ENCODE results near the gene NUFIP2.

Gene NUFIP2

GRCh38 chr17:29216856-29217255 is 77.1 kb downstream of the NUFIP2 start:
- H3K4me3 ChIP-seq (ENCODE audit: low read depth, low read length) = no peak overlapping the region

GRCh38 chr17:29216181-29216580 is 77.8 kb downstream of the NUFIP2 start:
- H3K4me3 ChIP-seq (ENCODE audit: low read depth, low read length) = no peak overlapping the region
- TF ChIP-seq, protein P1, sequence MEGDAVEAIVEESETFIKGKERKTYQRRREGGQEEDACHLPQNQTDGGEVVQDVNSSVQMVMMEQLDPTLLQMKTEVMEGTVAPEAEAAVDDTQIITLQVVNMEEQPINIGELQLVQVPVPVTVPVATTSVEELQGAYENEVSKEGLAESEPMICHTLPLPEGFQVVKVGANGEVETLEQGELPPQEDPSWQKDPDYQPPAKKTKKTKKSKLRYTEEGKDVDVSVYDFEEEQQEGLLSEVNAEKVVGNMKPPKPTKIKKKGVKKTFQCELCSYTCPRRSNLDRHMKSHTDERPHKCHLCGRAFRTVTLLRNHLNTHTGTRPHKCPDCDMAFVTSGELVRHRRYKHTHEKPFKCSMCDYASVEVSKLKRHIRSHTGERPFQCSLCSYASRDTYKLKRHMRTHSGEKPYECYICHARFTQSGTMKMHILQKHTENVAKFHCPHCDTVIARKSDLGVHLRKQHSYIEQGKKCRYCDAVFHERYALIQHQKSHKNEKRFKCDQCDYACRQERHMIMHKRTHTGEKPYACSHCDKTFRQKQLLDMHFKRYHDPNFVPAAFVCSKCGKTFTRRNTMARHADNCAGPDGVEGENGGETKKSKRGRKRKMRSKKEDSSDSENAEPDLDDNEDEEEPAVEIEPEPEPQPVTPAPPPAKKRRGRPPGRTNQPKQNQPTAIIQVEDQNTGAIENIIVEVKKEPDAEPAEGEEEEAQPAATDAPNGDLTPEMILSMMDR (IDR thresholded peaks at IDR 0.05; ENCODE audit: borderline replicate concordance, insufficient read depth, low read depth, low read length) = no peak

More at GRCh38 chr17:29216856-29217255, 77.1 kb downstream of the NUFIP2 start:
- TF ChIP-seq, protein P1 (IDR thresholded peaks at IDR 0.05; ENCODE audit: borderline replicate concordance, insufficient read depth, low read depth, low read length) = no peak

DNA sequence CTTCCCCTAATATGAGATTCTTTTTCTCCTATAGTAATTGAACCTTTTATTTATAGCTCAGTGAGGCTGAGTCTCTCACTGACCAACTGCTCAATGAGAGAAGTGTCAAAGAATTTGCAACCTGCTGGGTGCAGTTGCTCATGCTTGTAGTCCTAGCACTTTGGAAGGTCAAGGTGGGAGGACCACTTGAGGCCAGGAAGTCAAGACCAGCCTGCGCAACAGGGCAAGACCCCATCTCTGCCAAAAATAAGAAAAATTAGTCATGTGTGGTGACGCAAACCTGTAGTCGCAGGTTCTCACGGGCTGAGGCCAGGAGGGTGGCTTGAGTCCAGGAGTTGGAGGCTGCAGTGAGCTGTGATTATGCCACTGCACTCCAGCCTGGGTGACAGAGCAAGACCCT is 78.2 kb downstream of the NUFIP2 start:
- no peak overlapping the region for H3K4me3 ChIP-seq (ENCODE audit: low read depth, low read length)
- TF ChIP-seq, protein P1 (IDR thresholded peaks at IDR 0.05; ENCODE audit: borderline replicate concordance, insufficient read depth, low read depth, low read length) = no peak

DNA sequence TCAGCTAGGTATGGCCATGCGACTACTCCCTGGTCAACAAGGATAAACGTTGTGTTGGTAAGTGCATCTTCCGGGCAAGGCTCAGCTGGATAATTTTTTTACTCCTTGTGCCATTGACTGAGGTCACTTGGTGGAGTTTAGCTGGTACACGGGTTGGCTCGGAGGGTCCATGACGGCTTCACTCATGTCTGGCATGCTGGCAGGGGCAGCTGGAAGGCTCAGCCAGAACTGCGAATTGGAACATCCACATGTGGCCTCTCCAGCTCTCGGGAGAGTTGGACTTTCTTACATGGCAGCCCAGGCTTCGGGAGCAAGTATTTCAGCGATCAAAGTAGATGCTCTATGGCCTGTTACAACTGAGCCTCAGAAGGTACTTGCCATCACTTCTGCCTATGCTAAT is 78.8 kb downstream of the NUFIP2 start:
- H3K4me3 ChIP-seq (ENCODE audit: low read depth, low read length) = no peak overlapping the region
- TF ChIP-seq, protein P1 (IDR thresholded peaks at IDR 0.05; ENCODE audit: borderline replicate concordance, insufficient read depth, low read depth, low read length) = no peak

DNA sequence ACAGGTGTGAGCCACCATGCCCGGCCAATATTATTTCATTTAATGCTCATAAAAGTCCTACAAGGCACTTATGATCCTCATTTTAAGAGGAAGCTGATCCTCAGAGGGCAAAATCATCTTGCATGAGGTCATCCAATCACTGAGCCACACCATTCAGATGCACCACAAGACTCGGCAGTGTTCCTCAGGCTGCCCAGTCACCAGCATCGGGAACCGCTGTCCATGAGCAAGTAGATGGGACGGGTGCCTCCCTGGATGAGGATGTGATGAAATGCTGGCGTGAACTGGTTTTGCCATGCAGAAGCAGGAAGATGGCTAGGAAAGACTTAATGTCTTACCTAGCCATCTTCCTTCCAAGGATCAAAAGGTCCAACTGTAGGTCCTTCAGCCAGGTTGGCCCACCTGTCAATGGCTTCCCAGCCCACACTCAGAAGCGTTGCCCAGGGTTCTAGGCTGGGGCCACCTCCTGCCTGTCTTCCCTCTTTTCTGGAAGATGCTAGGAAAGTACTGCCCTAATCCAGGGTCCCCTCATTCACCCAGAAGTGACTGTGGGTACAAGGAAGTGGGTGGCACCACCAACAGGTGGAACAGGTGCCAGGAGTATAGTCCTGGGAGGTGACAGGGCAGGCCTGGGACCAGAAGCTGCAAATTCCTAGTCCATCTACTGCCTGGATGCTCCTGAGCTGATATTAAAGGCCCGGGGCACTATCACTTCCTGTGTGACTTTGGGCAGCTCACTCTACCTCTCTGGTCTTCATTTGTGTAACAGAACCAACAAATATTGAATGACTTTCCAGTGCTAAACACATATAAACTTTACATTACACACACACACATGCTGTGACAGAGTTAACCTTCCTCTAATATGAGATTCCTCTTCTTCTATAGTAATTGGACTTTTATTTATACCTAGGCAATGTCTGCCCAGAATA is 79.5 kb downstream of the NUFIP2 start:
- H3K4me3 ChIP-seq (ENCODE audit: low read depth, low read length) = no peak overlapping the region
- TF ChIP-seq, protein P1 (IDR thresholded peaks at IDR 0.05; ENCODE audit: borderline replicate concordance, insufficient read depth, low read depth, low read length) = no peak

GRCh38 chr17:29212681-29213121 is 81.2 kb downstream of the NUFIP2 start:
- TF ChIP-seq, protein P1 (IDR thresholded peaks at IDR 0.05; ENCODE audit: borderline replicate concordance, insufficient read depth, low read depth, low read length) = no peak
- no peak overlapping the region for H3K4me3 ChIP-seq (ENCODE audit: low read depth, low read length)
